CD4-positive, alpha-beta T cell treated with Interleukin-4 for 4 hours (primary cell): ENCODE results near the gene VTI1A.

Experiments
- DNase-seq: peaks from one replicate; pipeline ENCODE4 v3.0.0-alpha.2; 2020

VTI1A gene

GRCh38 chr10:112767156-112767555, 320.1 kb downstream of the VTI1A start:
- DNase-seq = no peak

DNA sequence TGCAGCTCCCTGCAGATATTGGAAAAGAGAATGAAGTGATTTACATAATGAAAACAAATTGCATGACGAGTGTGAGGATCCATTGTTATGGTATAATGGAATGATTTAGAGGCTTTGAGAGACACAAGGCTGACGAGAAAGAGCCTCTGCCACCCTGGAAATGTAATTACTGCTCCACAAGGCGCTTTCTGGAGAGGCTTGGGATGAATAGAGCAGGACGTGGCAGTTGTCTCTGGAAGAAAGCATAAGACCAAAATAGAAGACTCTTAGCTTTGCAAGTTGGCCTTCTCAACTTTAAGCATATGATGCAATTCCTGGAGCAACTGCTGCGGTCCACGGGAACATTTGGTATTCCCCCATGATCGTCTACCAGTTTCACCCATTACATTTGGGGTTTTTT, 321.1 kb downstream of the VTI1A start:
- DNase-seq = no peak

DNA sequence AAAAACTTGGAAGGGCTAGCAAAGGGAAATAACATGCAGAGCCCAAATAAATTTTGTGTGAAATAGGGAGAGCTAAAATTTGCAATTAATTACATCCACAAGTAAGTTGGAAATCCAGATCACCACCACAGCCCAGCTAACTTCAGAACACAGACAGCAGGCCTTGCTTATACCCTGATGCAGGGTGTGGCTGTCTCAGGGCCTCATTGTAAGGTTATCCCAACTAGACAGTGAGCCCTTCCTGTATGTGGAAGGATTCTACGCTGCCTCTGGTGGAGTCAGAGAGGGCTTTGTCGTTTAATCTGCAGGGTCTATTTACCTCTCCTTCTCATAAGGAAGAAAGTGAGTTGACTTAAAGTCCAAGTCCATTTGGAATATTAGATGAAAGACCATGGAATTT, 322.1 kb downstream of the VTI1A start:
- DNase-seq = no peak

DNA sequence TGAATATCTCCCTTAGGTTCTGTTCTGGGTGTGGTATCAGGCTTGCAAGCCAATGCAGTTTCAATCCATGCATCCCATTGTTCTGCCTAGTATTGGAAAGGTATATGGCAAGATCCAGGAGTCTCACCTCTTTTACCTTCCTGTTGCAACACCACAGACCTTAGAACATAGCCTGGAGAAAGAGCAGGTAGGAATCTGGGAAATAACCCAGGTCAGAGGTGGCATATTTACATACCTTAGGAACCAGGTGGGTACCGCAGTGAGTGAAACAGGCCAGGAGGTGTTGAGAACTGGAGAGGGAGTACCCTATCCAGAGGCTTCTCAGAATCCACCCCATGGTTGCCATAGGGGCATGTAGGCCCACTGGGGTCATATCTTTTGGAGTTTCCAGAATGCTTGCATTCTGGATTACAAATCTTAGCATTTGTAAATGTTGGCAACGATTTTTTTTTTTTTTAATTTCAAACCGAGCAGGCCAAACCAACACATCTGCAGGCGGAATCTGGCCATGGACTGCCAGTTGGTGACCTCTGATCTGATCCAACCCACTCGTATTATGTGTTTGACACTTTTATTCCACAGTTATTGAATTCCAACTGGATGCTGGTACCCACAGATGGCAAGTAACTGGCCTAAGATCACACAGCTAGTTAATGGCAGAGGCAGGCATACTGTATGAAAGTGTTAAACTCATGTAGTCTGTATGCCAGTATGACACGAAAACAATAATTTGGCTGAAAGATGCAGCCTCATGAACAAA, 322.8 kb downstream of the VTI1A start:
- no peak for DNase-seq

- DNase-seq = no peak
Observed at GRCh38 chr10:112771733-112772132, 324.7 kb downstream of the VTI1A start.

DNA sequence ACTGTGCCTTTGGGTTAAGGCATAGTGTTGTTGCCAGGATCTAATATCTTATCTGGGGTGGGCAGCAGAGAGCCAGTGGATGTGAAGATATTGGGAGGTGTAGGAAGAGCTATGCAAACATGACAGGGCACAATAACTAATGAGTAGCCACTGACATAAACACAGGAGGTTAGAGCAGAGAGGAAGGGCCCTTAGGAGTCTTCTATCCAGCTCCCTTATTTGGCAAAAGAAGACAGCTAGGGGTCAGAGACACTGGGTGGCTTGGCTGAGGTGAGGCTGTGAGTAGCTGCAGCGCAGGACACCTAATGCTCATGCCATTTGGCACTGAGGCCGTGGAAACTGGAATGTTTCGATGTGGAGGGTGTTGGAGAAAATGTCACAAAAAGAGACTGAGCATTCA, 326.8 kb downstream of the VTI1A start:
- no peak for DNase-seq

- DNase-seq = no peak
Observed at GRCh38 chr10:112774210-112774609, 327.2 kb downstream of the VTI1A start.

DNA sequence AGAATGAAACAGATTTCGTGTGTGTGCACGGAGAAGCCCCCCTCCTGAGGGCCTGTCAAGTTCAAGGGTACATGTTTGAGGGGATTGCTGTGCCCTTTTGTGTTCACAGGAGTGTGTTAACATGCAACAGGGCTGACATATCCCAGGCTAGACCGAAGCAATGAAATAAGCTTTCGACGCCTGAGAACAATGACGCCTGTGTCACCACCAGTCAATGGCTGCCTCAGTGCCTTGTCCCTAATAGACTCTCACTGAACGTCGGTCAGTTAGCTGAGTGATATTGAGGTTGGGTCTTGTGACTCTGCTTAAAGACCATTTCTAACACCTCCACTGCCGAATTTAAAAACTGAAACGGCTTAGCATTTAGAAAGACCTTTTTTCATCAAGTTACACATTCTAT, 327.8 kb downstream of the VTI1A start:
- DNase-seq = no peak

- no peak for DNase-seq
Observed at GRCh38 chr10:112775381-112775780, 328.4 kb downstream of the VTI1A start.

GRCh38 chr10:112775892-112776674, 329.1 kb downstream of the VTI1A start:
- DNase-seq = no peak

- no peak for DNase-seq
Observed at GRCh38 chr10:112778579-112778978, 331.6 kb downstream of the VTI1A start.

GRCh38 chr10:112779025-112779770, 332.2 kb downstream of the VTI1A start:
- no peak for DNase-seq

DNA sequence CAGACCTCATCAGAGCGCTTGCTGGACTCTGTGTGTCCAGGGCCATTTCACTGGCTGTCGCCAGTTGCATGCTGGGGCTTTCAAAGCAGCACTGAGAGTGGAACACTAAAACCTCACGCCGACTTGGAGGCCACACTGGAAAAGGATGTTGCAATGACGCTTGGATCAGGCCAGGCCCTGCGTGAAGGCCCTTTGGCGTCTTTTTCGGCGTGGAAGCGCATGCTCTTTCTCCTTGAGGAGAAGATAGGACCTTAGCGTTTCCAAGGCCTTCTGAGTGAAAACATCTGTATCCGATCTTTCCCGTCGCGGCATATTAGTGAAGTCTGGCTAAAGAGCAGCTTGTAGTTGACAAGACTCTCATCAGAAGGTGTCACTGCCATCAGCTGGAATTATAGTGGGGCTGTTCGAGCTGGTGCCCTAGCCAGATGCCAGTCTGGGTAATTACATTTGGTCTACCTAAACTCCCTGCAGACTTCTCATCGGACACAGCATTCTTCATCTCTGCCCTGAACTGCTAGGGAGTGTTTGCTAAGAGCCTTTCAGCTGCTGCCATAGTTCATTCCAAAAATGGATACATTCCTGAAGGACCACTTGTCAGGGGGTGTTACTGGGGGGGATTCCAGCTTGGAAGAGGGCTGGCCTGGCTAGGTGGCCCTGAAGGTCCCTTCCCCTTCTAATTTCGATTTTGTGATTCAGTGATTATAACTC, 335.3 kb downstream of the VTI1A start:
- DNase-seq = no peak

- no peak for DNase-seq
Observed at GRCh38 chr10:112783351-112784021, 336.5 kb downstream of the VTI1A start.

GRCh38 chr10:112784022-112784461, 337.0 kb downstream of the VTI1A start:
- DNase-seq = no peak

DNA sequence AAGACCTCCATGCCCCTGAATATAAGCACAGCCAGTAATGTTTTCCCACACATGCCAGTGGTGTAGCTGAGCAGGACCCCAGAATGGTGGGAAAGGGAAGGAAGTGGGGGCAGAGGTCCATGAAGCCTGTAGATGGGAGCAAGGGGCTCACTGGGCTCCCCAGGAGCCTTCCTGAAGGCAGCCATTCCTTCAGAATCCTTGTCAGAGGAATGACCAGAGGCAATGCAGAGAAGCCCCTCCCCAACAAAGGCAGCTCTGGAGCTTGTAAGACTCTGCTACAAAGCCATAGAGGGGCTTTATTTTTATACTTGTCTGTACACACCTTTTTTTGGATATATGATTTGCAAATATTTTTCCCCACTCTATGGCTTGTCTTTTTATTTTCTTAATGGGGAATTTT, 338.1 kb downstream of the VTI1A start:
- DNase-seq = no peak

- DNase-seq = no peak
Observed at GRCh38 chr10:112789248-112789647, 342.2 kb downstream of the VTI1A start.

GRCh38 chr10:112790030-112790429, 343.0 kb downstream of the VTI1A start:
- DNase-seq = no peak

DNA sequence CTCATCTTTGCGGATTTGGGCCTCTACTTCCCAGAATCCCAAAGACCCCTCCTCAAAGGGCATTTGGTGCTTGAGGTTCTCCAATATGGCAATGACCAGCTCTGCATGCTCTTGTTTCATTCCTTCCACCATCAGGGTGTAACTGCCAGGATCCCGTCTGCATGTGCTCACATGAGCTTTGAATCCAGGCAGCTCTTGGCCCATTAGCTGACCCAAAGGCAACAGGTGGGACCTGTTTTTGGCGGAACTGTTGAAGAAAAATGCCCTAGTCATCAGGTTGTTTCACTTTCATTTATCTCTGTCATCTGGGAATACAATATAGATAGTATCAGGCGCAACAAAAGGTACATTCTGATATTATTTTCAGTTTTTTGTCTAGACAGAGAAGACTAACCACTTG, 343.9 kb downstream of the VTI1A start:
- DNase-seq = no peak

- no peak for DNase-seq
Observed at GRCh38 chr10:112791447-112791846, 344.4 kb downstream of the VTI1A start.

GRCh38 chr10:112792487-112793201, 345.6 kb downstream of the VTI1A start:
- no peak for DNase-seq
